Liver (tissue), 3 donors: ENCODE results near the gene GLOD4.

ENCODE experiments used
- CTCF ChIP-seq: fragments of 150-350 bp; IDR thresholded peaks from 2 replicates; pipeline ENCODE4 v1.5.1; 2017; ENCODE audit warnings: improper control_type of control experiment, low read depth, low read length; ENCODE audit not compliant: missing input control
- FOXA1 ChIP-seq: IDR thresholded peaks from 2 replicates; pipeline ENCODE4 v1.6.1; 2016; ENCODE audit warnings: antibody characterized with exemption
- HNF4A ChIP-seq, 2 donors: conservative IDR thresholded peaks; 2 replicates each; pipeline ENCODE4 v1.6.1; 2016; ENCODE audit warnings: antibody characterized with exemption in 2 of 2, mild to moderate bottlenecking in 2 of 2
- JUND ChIP-seq, 2 donors: IDR thresholded peaks; 2 replicates each; pipeline ENCODE4 v1.6.1; 2016; ENCODE audit warnings: antibody characterized with exemption in 2 of 2
- MAX ChIP-seq: IDR thresholded peaks from 2 replicates; pipeline ENCODE4 v1.6.1; 2016; ENCODE audit warnings: antibody characterized with exemption
- NR2F2 ChIP-seq: IDR thresholded peaks from 2 replicates; pipeline ENCODE4 v1.6.1; 2016; ENCODE audit warnings: antibody characterized with exemption
- RAD21 ChIP-seq, 2 donors: IDR thresholded peaks; 2 replicates each; pipeline ENCODE4 v1.6.1; 2016; ENCODE audit warnings: antibody characterized with exemption in 2 of 2, mild to moderate bottlenecking in 2 of 2
- SP1 ChIP-seq: IDR thresholded peaks from 2 replicates; pipeline ENCODE4 v1.6.1; 2018; ENCODE audit warnings: antibody characterized with exemption, mild to moderate bottlenecking
- TF ChIP-seq, protein P1 (sequence below): IDR thresholded peaks from 2 replicates; pipeline ENCODE4 v1.6.1; 2016; ENCODE audit warnings: antibody characterized with exemption, mild to moderate bottlenecking
- donor health status: healthy.
- donor health status: healthy.

GRCh38 chr17:804541-805435, 22.7 kb upstream of the GLOD4 start:
- TF ChIP-seq CTCF, result no peak
- TF ChIP-seq SP1, result no peak
- no peak for TF ChIP-seq RAD21 (IDR thresholded peaks at IDR 0.05)
- TF ChIP-seq NR2F2, result no peak
- no peak for TF ChIP-seq MAX
- TF ChIP-seq FOXA1, result no peak
- TF ChIP-seq, protein P1, sequence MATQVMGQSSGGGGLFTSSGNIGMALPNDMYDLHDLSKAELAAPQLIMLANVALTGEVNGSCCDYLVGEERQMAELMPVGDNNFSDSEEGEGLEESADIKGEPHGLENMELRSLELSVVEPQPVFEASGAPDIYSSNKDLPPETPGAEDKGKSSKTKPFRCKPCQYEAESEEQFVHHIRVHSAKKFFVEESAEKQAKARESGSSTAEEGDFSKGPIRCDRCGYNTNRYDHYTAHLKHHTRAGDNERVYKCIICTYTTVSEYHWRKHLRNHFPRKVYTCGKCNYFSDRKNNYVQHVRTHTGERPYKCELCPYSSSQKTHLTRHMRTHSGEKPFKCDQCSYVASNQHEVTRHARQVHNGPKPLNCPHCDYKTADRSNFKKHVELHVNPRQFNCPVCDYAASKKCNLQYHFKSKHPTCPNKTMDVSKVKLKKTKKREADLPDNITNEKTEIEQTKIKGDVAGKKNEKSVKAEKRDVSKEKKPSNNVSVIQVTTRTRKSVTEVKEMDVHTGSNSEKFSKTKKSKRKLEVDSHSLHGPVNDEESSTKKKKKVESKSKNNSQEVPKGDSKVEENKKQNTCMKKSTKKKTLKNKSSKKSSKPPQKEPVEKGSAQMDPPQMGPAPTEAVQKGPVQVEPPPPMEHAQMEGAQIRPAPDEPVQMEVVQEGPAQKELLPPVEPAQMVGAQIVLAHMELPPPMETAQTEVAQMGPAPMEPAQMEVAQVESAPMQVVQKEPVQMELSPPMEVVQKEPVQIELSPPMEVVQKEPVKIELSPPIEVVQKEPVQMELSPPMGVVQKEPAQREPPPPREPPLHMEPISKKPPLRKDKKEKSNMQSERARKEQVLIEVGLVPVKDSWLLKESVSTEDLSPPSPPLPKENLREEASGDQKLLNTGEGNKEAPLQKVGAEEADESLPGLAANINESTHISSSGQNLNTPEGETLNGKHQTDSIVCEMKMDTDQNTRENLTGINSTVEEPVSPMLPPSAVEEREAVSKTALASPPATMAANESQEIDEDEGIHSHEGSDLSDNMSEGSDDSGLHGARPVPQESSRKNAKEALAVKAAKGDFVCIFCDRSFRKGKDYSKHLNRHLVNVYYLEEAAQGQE, result no peak
- TF ChIP-seq JUND (IDR thresholded peaks at IDR 0.05), result no peak
- no peak for TF ChIP-seq HNF4A (conservative IDR thresholded peaks at IDR 0.05)
